Hypothalamus (tissue), 51 donors: ENCODE measurements around the gene ELN.

Experiments
- DNase-seq, 51 donors: peaks; one replicate each; lab custom pipeline; 2025; lab: John Stamatoyannopoulos, UW

ELN gene

GRCh38 chr7:74021546-74022320, 6.2 kb upstream of the ELN start:
- no peak for DNase-seq

- DNase-seq, result no peak
Observed at GRCh38 chr7:74022507-74022906, 5.5 kb upstream of the ELN start.

GRCh38 chr7:74023092-74023536, 4.9 kb upstream of the ELN start:
- DNase-seq, result peak in 5 of 51 donors; percentile 6 to 26 (median 9)

GRCh38 chr7:74023786-74024185, 4.2 kb upstream of the ELN start:
- no peak for DNase-seq

- no peak for DNase-seq
Observed at GRCh38 chr7:74025146-74025545, 2.8 kb upstream of the ELN start.

- no peak for DNase-seq
Observed at GRCh38 chr7:74025730-74026129, 2.2 kb upstream of the ELN start.

GRCh38 chr7:74026406-74026902, 1.5 kb upstream of the ELN start:
- peak in 1 of 51 donors; percentile 52 for DNase-seq

- DNase-seq, result peak; percentile 24 to 87 (median 69)
Observed at GRCh38 chr7:74026903-74027682, 880 bp upstream of the ELN start.

GRCh38 chr7:74028321-74028838, 407 bp downstream of the ELN start:
- peak in 2 of 51 donors; percentile 36 to 41 for DNase-seq

- DNase-seq, result peak in 6 of 51 donors; percentile 14 to 32 (median 27)
Observed at GRCh38 chr7:74029089-74029785, 1.3 kb downstream of the ELN start.

- DNase-seq, result peak in 8 of 51 donors; percentile 10 to 37 (median 19)
Observed at GRCh38 chr7:74029991-74030415, 2.0 kb downstream of the ELN start.

GRCh38 chr7:74030861-74031260, 2.9 kb downstream of the ELN start:
- DNase-seq, result no peak

- DNase-seq, result no peak
Observed at GRCh38 chr7:74031403-74032190, 3.6 kb downstream of the ELN start.

GRCh38 chr7:74032191-74032490, 4.2 kb downstream of the ELN start:
- DNase-seq, result peak in 33 of 51 donors; percentile 7 to 62 (median 34)

- DNase-seq, result no peak
Observed at GRCh38 chr7:74032624-74033371, 4.8 kb downstream of the ELN start.

GRCh38 chr7:74033372-74034311, 5.7 kb downstream of the ELN start:
- DNase-seq, result peak in 40 of 51 donors; percentile 15 to 83 (median 50)

- DNase-seq, result no peak
Observed at GRCh38 chr7:74037609-74038008, 9.6 kb downstream of the ELN start.
